DOHH2 (cell line): ENCODE measurements around the gene BTBD19.

Experiments
- H3F3A ChIP-seq: fragments of 200-600 bp; sonication (generic), shearing (Covaris generic); 2 replicates; pipeline ENCODE4 v1.6.0; 2016; ENCODE audit warnings: antibody characterized with exemption, mild to moderate bottlenecking; ENCODE audit not compliant: control insufficient read depth, insufficient read depth
- H3K27ac ChIP-seq: fragments of 200-600 bp; sonication (generic); 2 replicates; pipeline ENCODE4 v1.5.1; 2014; ENCODE audit warnings: low read depth, mild to moderate bottlenecking, low read length, moderate library complexity
- H3K27me3 ChIP-seq: fragments of 200-600 bp; sonication (generic); 2 replicates; pipeline ENCODE4 v1.6.1; 2014; ENCODE audit warnings: mild to moderate bottlenecking, low read length, mixed read lengths; ENCODE audit not compliant: control insufficient read depth
- H3K36me3 ChIP-seq: fragments of 200-600 bp; sonication (generic); 2 replicates; pipeline ENCODE4 v1.6.1; 2014; ENCODE audit warnings: mild to moderate bottlenecking, low read length, moderate library complexity, mixed read lengths; ENCODE audit not compliant: control insufficient read depth
- H3K4me1 ChIP-seq: fragments of 200-600 bp; sonication (generic); 2 replicates; pipeline ENCODE4 v1.6.1; 2014; ENCODE audit warnings: mild to moderate bottlenecking, low read length, mixed read lengths; ENCODE audit not compliant: control insufficient read depth
- H3K4me2 ChIP-seq: fragments of 200-600 bp; sonication (generic); 2 replicates; pipeline ENCODE4 v1.6.0; 2014; ENCODE audit warnings: mild to moderate bottlenecking, low read length, moderate library complexity
- H3K4me3 ChIP-seq: fragments of 200-600 bp; sonication (generic); 2 replicates; pipeline ENCODE4 v1.5.1; 2014; ENCODE audit warnings: mild to moderate bottlenecking, low read length, mixed read lengths
- H3K79me2 ChIP-seq: fragments of 200-600 bp; sonication (generic); 2 replicates; pipeline ENCODE4 v1.6.1; 2014; ENCODE audit warnings: mild to moderate bottlenecking, low read length, mixed read lengths; ENCODE audit not compliant: control insufficient read depth
- H3K9me2 ChIP-seq: fragments of 200-600 bp; sonication (generic); replicated peaks from 2 replicates; pipeline ENCODE4 v1.6.1; 2014; ENCODE audit warnings: mild to moderate bottlenecking, low read length, mixed read lengths; ENCODE audit not compliant: control insufficient read depth
- H3K9me3 ChIP-seq: fragments of 200-600 bp; sonication (generic); 2 replicates; pipeline ENCODE4 v1.6.1; 2014; ENCODE audit warnings: antibody characterized with exemption, low read length, mixed read lengths; ENCODE audit not compliant: control insufficient read depth, insufficient read depth
- H4K20me1 ChIP-seq: fragments of 200-600 bp; sonication (generic); 2 replicates; pipeline ENCODE4 v1.6.0; 2014; ENCODE audit warnings: low read depth, mild to moderate bottlenecking, antibody characterized with exemption, low read length, moderate library complexity; ENCODE audit not compliant: control insufficient read depth, insufficient read depth
- CTCF ChIP-seq: fragments of 200-600 bp; sonication (generic); IDR thresholded peaks from one replicate; pipeline ENCODE4 v1.5.1; 2014; ENCODE audit warnings: antibody characterized with exemption, mild to moderate bottlenecking, low read depth, low read length; ENCODE audit not compliant: poor library complexity, severe bottlenecking
- EZH2phosphoT487 ChIP-seq: fragments of 200-600 bp; sonication (generic); IDR thresholded peaks from 2 replicates; pipeline ENCODE4 v1.6.1; 2017; ENCODE audit warnings: borderline replicate concordance, mild to moderate bottlenecking, antibody characterized with exemption, low read length, moderate library complexity, mixed read lengths

BTBD19 gene

GRCh38 chr1:44846985-44847384 lies 38.7 kb downstream of the BTBD19 start:
- Histone ChIP-seq H3K79me2 (no peaks in the 10 kb centered on the region), H3K4me3 (no peak overlapping the region), H3K36me3 (peaks cover 4% of the 10 kb centered on the region; the same call in 1 of the 2 replicates), H3K27me3 (peaks cover 8% of the 10 kb centered on the region; the same call in 1 of the 2 replicates), H3K27ac (no peak overlapping the region), H3K4me2 (no peak overlapping the region), H3K9me3 (no peaks in the 10 kb centered on the region), H3F3A (peaks cover 6% of the 10 kb centered on the region; the same call in 1 of the 2 replicates), H4K20me1 (no peaks in the 10 kb centered on the region), H3K9me2 (no peaks in the 10 kb centered on the region), H3K4me1 (peaks cover 9% of the 10 kb centered on the region)
- no peak for TF ChIP-seq EZH2phosphoT487
- TF ChIP-seq CTCF: no peak

- no peaks in the 10 kb centered on the region for H4K20me1 ChIP-seq
- no peaks in the 10 kb centered on the region for H3K9me2 ChIP-seq
- H3K4me1 ChIP-seq: peaks cover 6% of the 10 kb centered on the region
- no peaks in the 10 kb centered on the region for H3K9me3 ChIP-seq
- no peaks in the 10 kb centered on the region for H3K79me2 ChIP-seq
- no peak overlapping the region for H3K4me3 ChIP-seq
- H3F3A ChIP-seq: peaks cover 6% of the 10 kb centered on the region; the same call in 1 of the 2 replicates
- H3K4me2 ChIP-seq: no peak overlapping the region
- TF ChIP-seq CTCF (no peak), EZH2phosphoT487 (no peak)
- H3K27ac ChIP-seq: no peak overlapping the region
- H3K27me3 ChIP-seq: peaks cover 2% of the 10 kb centered on the region; the same call in 1 of the 2 replicates
- H3K36me3 ChIP-seq: peaks cover 4% of the 10 kb centered on the region; the same call in 1 of the 2 replicates
Observed at GRCh38 chr1:44847845-44848244, 39.5 kb downstream of the BTBD19 start.

GRCh38 chr1:44848456-44849181 lies 40.3 kb downstream of the BTBD19 start:
- TF ChIP-seq CTCF (no peak), EZH2phosphoT487 (no peak)
- Histone ChIP-seq H3K36me3 (peaks cover 4% of the 10 kb centered on the region; the same call in 1 of the 2 replicates), H3F3A (peaks cover 6% of the 10 kb centered on the region; the same call in 1 of the 2 replicates), H3K4me3 (no peak overlapping the region), H3K9me3 (no peaks in the 10 kb centered on the region), H4K20me1 (no peaks in the 10 kb centered on the region), H3K9me2 (no peaks in the 10 kb centered on the region), H3K4me1 (no peaks in the 10 kb centered on the region; the same call in 1 of the 2 replicates), H3K27me3 (no peaks in the 10 kb centered on the region), H3K79me2 (no peaks in the 10 kb centered on the region), H3K27ac (no peak overlapping the region), H3K4me2 (no peak overlapping the region)
